GM19452 (cell line): ENCODE results near the gene TXLNA.
A peak's percentile ranks its signal among the peaks of the same experiment; 100 is the strongest.

Experiments used
- ATAC-seq: cut with Tn5 transposase; IDR thresholded peaks from one replicate; pipeline ENCODE4 v1.9.1; 2021; ENCODE audit not compliant: unreplicated experiment

Gene TXLNA

GRCh38 chr1:32182060-32182459 lies 2.6 kb downstream of the TXLNA start:
- ATAC-seq = no peak

GRCh38 chr1:32184650-32185049 lies 5.2 kb downstream of the TXLNA start:
- no peak for ATAC-seq

- no peak for ATAC-seq
These were observed 6.6 kb downstream of the TXLNA start for GRCh38 chr1:32186077-32186476.

GRCh38 chr1:32186491-32186890 lies 7.0 kb downstream of the TXLNA start:
- no peak for ATAC-seq

- no peak for ATAC-seq
These were observed 8.4 kb downstream of the TXLNA start for GRCh38 chr1:32187850-32188249.

GRCh38 chr1:32192220-32192948 lies 12.9 kb downstream of the TXLNA start:
- ATAC-seq = no peak

GRCh38 chr1:32194984-32195383 lies 15.5 kb downstream of the TXLNA start:
- no peak for ATAC-seq

GRCh38 chr1:32195531-32195930 lies 16.1 kb downstream of the TXLNA start:
- ATAC-seq = no peak

GRCh38 chr1:32195972-32196823 lies 16.7 kb downstream of the TXLNA start:
- no peak for ATAC-seq

GRCh38 chr1:32197074-32197473 lies 17.6 kb downstream of the TXLNA start:
- ATAC-seq = no peak

- ATAC-seq = no peak
These were observed 18.4 kb downstream of the TXLNA start for GRCh38 chr1:32197837-32198236.

- ATAC-seq = no peak
These were observed 19.0 kb downstream of the TXLNA start for GRCh38 chr1:32198237-32199042.

GRCh38 chr1:32199043-32199716 lies 19.7 kb downstream of the TXLNA start:
- ATAC-seq = no peak

- ATAC-seq = no peak
These were observed 20.2 kb downstream of the TXLNA start for GRCh38 chr1:32199717-32200072.

- no peak for ATAC-seq
These were observed 20.9 kb downstream of the TXLNA start, which contains the start of gene CCDC28B for GRCh38 chr1:32200226-32201010. Gene CCDC28B (plus strand): TSS chr1:32200595. CDS start chr1:32201936, 1,341 bp downstream.

- ATAC-seq = no peak
These were observed 21.8 kb downstream of the TXLNA start for GRCh38 chr1:32201011-32201855.

- ATAC-seq = no peak
These were observed 25.5 kb downstream of the TXLNA start for GRCh38 chr1:32204943-32205361.

GRCh38 chr1:32205401-32206370 lies 26.2 kb downstream of the TXLNA start, which contains the start of gene IQCC:
Gene IQCC (plus strand): TSS chr1:32205671. CDS start chr1:32205682, 11 bp downstream.
- peak; percentile 57 for ATAC-seq
